Mammary epithelial cell (primary cell): ENCODE measurements around the gene NOS3.

Experiments used
- CTCF ChIP-seq, 2 donors: IDR thresholded peaks in 1 of 2; conservative IDR thresholded peaks in 1 of 2; 2 replicates each; pipeline ENCODE4 v1.5.1; 2011 to 2012; ENCODE audit warnings: inconsistent platforms in 2 of 2, low read length in 2 of 2, mild to moderate bottlenecking in 2 of 2, control low read depth in 1 of 2, low read depth in 1 of 2; ENCODE audit not compliant: insufficient read depth in 1 of 2; ENCODE audit errors: extremely low read depth in 1 of 2
- EZH2 ChIP-seq: IDR thresholded peaks from 2 replicates; pipeline ENCODE4 v1.6.1; 2012; ENCODE audit warnings: low read length, inconsistent platforms, borderline replicate concordance

DNA sequence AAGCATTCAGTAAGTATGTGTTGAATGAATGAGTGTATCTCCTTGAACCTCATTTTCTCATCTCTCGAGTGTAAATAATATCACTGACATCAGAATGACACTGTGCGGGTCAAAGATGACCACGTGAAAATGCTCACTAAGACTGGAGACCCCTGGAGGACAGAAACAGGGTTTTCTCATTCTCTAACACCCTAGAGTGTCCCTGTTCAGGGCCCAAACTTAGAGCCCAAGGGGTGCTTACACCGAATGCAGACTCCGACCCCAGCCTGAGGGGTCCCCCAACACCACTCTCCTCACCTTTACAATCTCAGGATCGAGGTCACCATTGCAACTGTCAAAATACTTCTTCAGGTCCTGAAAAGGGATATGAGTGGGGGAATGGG, 65.5 kb downstream of the NOS3 start:
- no peak for TF ChIP-seq EZH2
- no peak for TF ChIP-seq CTCF (conservative IDR thresholded peaks at IDR 0.05 in 1 of 2, IDR thresholded peaks at IDR 0.05 in 1 of 2; ENCODE audit: extremely low read depth in 1 of 2, insufficient read depth in 1 of 2, low read depth in 1 of 2, low read length in 2 of 2)
